ENCODE measurements around the gene CFAP68. TPM values are rescaled to one million over a fixed set of nuclear protein-coding genes. Genes with fewer than 3 reads are reported as not detected.

CFAP68 gene
- total and polyA plus RNA-seq, 9 of the 15 experiments (the other 6 are each of a cell fraction or from before 2014, with no cell fraction given), result 22.8 to 72.3 (median 52.5) TPM

GRCh38 chr11:111910676-111911562 is 31.6 kb downstream of the CFAP68 start (continued):
- TF ChIP-seq PRDM10 (IDR thresholded peaks at IDR 0.05; ENCODE audit: partially characterized antibody) (peak; percentile 77), CBX5 (IDR thresholded peaks at IDR 0.05; ENCODE audit: borderline replicate concordance, low read depth) (no peak), ZNF583 (CRISPR knock-in tag; IDR thresholded peaks at IDR 0.05) (no peak), CEBPZ (IDR thresholded peaks at IDR 0.05; ENCODE audit: borderline replicate concordance, low read depth, low read length) (no peak), CBFA2T2 (conservative IDR thresholded peaks at IDR 0.05) (peak; percentile 82), E2F1 (CRISPR knock-in tag; IDR thresholded peaks at IDR 0.05) (no peak), TEAD4 (IDR thresholded peaks at IDR 0.05; ENCODE audit: low read length) (peak; percentile 84), TEAD4 (CRISPR knock-in tag; IDR thresholded peaks at IDR 0.05; ENCODE audit: borderline replicate concordance) (no peak), PML (IDR thresholded peaks at IDR 0.05; ENCODE audit: low read length) (peak; percentile 74), SMARCA4 (IDR thresholded peaks at IDR 0.05) (peak; percentile 89), RNF2 (IDR thresholded peaks at IDR 0.05) (peak; percentile 46; the same call in 1 of the 2 replicates), POLR2G (IDR thresholded peaks at IDR 0.05; ENCODE audit: low read depth, low read length) (no peak), GMEB1 (CRISPR knock-in tag; IDR thresholded peaks at IDR 0.05) (no peak), ZEB2 (IDR thresholded peaks at IDR 0.05) (peak; percentile 69; the same call in 1 of the 2 replicates), SMARCE1 (IDR thresholded peaks at IDR 0.05) (peak; percentile 87), SOX6 (IDR thresholded peaks at IDR 0.05) (peak; percentile 65), MAZ (CRISPR knock-in tag; conservative IDR thresholded peaks at IDR 0.05 in 1 of 2, IDR thresholded peaks at IDR 0.05 in 1 of 2) (0 out of 4 replicates have a peak, but pooled peaks of 1 of the 2 experiments have one; percentile 38)
